SK-N-SH (cell line): ENCODE data around the gene NLRC5. TPM values are rescaled to one million over a fixed set of nuclear protein-coding genes. Genes with fewer than 3 reads are reported as not detected.

Experiments
- CTCF ChIA-PET: fragments of 300-600, 350-600 bp; formaldehyde crosslinking; extraction: SDS; loops from one replicate; lab custom pipeline; 2021; lab: Yijun Ruan, JAX
- POLR2A ChIA-PET: fragments of 350-600 bp; sonication (Branson Sonifier 250); formaldehyde crosslinking; extraction: SDS; loops from one replicate; lab custom pipeline; 2020; ENCODE audit warnings: antibody characterized with exemption, inconsistent platforms; lab: Yijun Ruan, JAX
- DNase-seq: peaks from one replicate; pipeline ENCODE4 v3.0.0; 2012
- H2AFZ ChIP-seq: fragments of 200-600 bp; sonication (generic); 2 replicates; pipeline ENCODE4 v1.8.1; 2016; ENCODE audit warnings: antibody characterized with exemption, mild to moderate bottlenecking, low read depth
- H3F3A ChIP-seq: fragments of 200-600 bp; sonication (generic); replicated peaks from 2 replicates; pipeline ENCODE3; 2016; ENCODE audit warnings: antibody characterized with exemption, mild to moderate bottlenecking; ENCODE audit not compliant: insufficient read depth
- H3K27ac ChIP-seq, 2 experiments: fragments of 200-500 bp in 1 of 2; fragments of 200-600 bp in 1 of 2; sonication (Bioruptor generic) in 1 of 2; sonication (generic), shearing (Covaris generic) in 1 of 2; 2 replicates each; pipeline versions ENCODE4 v1.5.1 to v1.6.1; 2014 to 2016; ENCODE audit warnings: low read depth in 2 of 2, inconsistent platforms in 1 of 2, low read length in 1 of 2, mild to moderate bottlenecking in 1 of 2, mixed read lengths in 1 of 2
- H3K27me3 ChIP-seq: fragments of 200-600 bp; sonication (generic), shearing (Covaris generic); 2 replicates; pipeline ENCODE4 v1.6.1; 2016; ENCODE audit warnings: mixed run types; ENCODE audit not compliant: insufficient read depth
- H3K36me3 ChIP-seq, 2 experiments: fragments of 200-500 bp in 1 of 2; fragments of 200-600 bp in 1 of 2; sonication (Bioruptor generic) in 1 of 2; sonication (generic) in 1 of 2; replicated peaks in 1 of 2; 2 replicates each; pipeline versions ENCODE3 to v1.5.1; 2014 to 2016; ENCODE audit warnings: low read length in 1 of 2, mild to moderate bottlenecking in 1 of 2; ENCODE audit not compliant: insufficient read depth in 2 of 2, control insufficient read depth in 1 of 2
- H3K4me1 ChIP-seq, 2 experiments: fragments of 200-500 bp in 1 of 2; fragments of 200-600 bp in 1 of 2; sonication (Bioruptor generic) in 1 of 2; sonication (generic), shearing (Covaris generic) in 1 of 2; 2 replicates each; pipeline versions ENCODE4 v1.5.1 to v1.6.1; 2014 to 2016; ENCODE audit warnings: low read depth in 1 of 2, low read length in 1 of 2, mixed run types in 1 of 2; ENCODE audit not compliant: insufficient read depth in 2 of 2, control insufficient read depth in 1 of 2
- H3K4me2 ChIP-seq: fragments of 200-600 bp; sonication (generic), shearing (Covaris generic); 2 replicates; pipeline ENCODE4 v1.6.1; 2017; ENCODE audit warnings: mixed run types
- H3K4me3 ChIP-seq, 2 experiments: fragments of 200-500 bp in 1 of 2; fragments of 200-600 bp in 1 of 2; sonication (Bioruptor generic) in 1 of 2; sonication (generic), shearing (Covaris generic) in 1 of 2; 2 replicates each; pipeline versions ENCODE4 v1.5.1 to v1.8.1; 2014 to 2016; ENCODE audit warnings: low read depth in 2 of 2, inconsistent platforms in 1 of 2, low read length in 1 of 2, mild to moderate bottlenecking in 1 of 2, mixed read lengths in 1 of 2, moderate library complexity in 1 of 2
- H3K79me2 ChIP-seq: fragments of 200-600 bp; sonication (generic); 2 replicates; pipeline ENCODE4 v1.8.1; 2017; ENCODE audit warnings: mild to moderate bottlenecking; ENCODE audit not compliant: insufficient read depth
- H3K9ac ChIP-seq: fragments of 200-600 bp; sonication (generic); 2 replicates; pipeline ENCODE4 v1.6.1; 2017; ENCODE audit warnings: mixed run types
- H3K9me2 ChIP-seq: fragments of 200-600 bp; sonication (generic); 2 replicates; pipeline ENCODE4 v1.6.1; 2017; ENCODE audit warnings: mixed run types
- H3K9me3 ChIP-seq: fragments of 200-600 bp; sonication (generic); 2 replicates; pipeline ENCODE4 v1.6.1; 2017; ENCODE audit warnings: mixed run types, mild to moderate bottlenecking, moderate library complexity
- H4K20me1 ChIP-seq: fragments of 200-600 bp; sonication (generic); 2 replicates; pipeline ENCODE4 v1.6.1; 2017; ENCODE audit warnings: mild to moderate bottlenecking, mixed run types; ENCODE audit not compliant: insufficient read depth
- CHD2 ChIP-seq: fragments of 150-350 bp; IDR thresholded peaks from 2 replicates; pipeline ENCODE4 v1.6.1; 2018; ENCODE audit warnings: low read length; ENCODE audit not compliant: partially characterized antibody
- ELF1 ChIP-seq: IDR thresholded peaks from 2 replicates; pipeline ENCODE4 v1.4.0; 2012
- EP300 ChIP-seq, 2 experiments: IDR thresholded peaks; 2 replicates each; pipeline versions ENCODE4 v1.4.0 to v1.6.1; 2012; ENCODE audit warnings: borderline replicate concordance in 1 of 2, low read depth in 1 of 2, low read length in 1 of 2
- EZH2phosphoT487 ChIP-seq: fragments of 200-600 bp; sonication (generic); IDR thresholded peaks from 2 replicates; pipeline ENCODE4 v1.6.1; 2017; ENCODE audit warnings: low read depth, mixed run types, mild to moderate bottlenecking, antibody characterized with exemption, moderate library complexity, borderline replicate concordance
- FOXJ3 ChIP-seq: sonication (generic); formaldehyde crosslinking; IDR thresholded peaks from 2 replicates; pipeline ENCODE4 v1.5.1; 2020; ENCODE audit warnings: mild to moderate bottlenecking, missing genetic modification reagents
- FOXM1 ChIP-seq: IDR thresholded peaks from 2 replicates; pipeline ENCODE4 v1.4.0; 2012; ENCODE audit warnings: low read depth, mild to moderate bottlenecking
- GABPA ChIP-seq: IDR thresholded peaks from 2 replicates; pipeline ENCODE4 v1.4.0; 2012; ENCODE audit warnings: low read depth, mild to moderate bottlenecking
- GATA2 ChIP-seq: sonication (generic); formaldehyde crosslinking; IDR thresholded peaks from 2 replicates; pipeline ENCODE4 v1.5.0; 2020; ENCODE audit warnings: mild to moderate bottlenecking, missing genetic modification reagents
- JUND ChIP-seq: IDR thresholded peaks from 2 replicates; pipeline ENCODE4 v1.4.0; 2012
- MXI1 ChIP-seq: IDR thresholded peaks from 2 replicates; pipeline ENCODE4 v1.6.1; 2012; ENCODE audit warnings: mild to moderate bottlenecking, low read depth, low read length, improper control_type of control experiment
- NRF1 ChIP-seq: IDR thresholded peaks from 2 replicates; pipeline ENCODE4 v1.6.1; 2012; ENCODE audit warnings: low read depth, mild to moderate bottlenecking, low read length
- PBX3 ChIP-seq: IDR thresholded peaks from 2 replicates; pipeline ENCODE4; 2012
- POLR2AphosphoS5 ChIP-seq: IDR thresholded peaks from 2 replicates; pipeline ENCODE4 v1.6.1; 2012; ENCODE audit warnings: low read depth, low read length
- RAD21 ChIP-seq: IDR thresholded peaks from 2 replicates; pipeline ENCODE4 v1.6.1; 2012; ENCODE audit warnings: mild to moderate bottlenecking, low read length
- RXRA ChIP-seq: IDR thresholded peaks from 2 replicates; pipeline ENCODE4 v1.4.0; 2012; ENCODE audit warnings: low read depth, mild to moderate bottlenecking, borderline replicate concordance
- SIN3A ChIP-seq: IDR thresholded peaks from 2 replicates; pipeline ENCODE4 v1.6.1; 2012; ENCODE audit warnings: low read depth, mild to moderate bottlenecking, low read length, moderate library complexity, borderline replicate concordance
- SMC3 ChIP-seq: IDR thresholded peaks from 2 replicates; pipeline ENCODE4 v1.6.1; 2012; ENCODE audit warnings: low read depth, low read length, improper control_type of control experiment
- TAF1 ChIP-seq: IDR thresholded peaks from 2 replicates; pipeline ENCODE4 v1.6.1; 2012; ENCODE audit warnings: low read depth, mild to moderate bottlenecking, low read length, moderate library complexity, borderline replicate concordance
- TEAD4 ChIP-seq: IDR thresholded peaks from 2 replicates; pipeline ENCODE4 v1.4.0; 2012; ENCODE audit warnings: mild to moderate bottlenecking, borderline replicate concordance; ENCODE audit not compliant: insufficient read depth
- USF1 ChIP-seq: IDR thresholded peaks from 2 replicates; pipeline ENCODE4 v1.4.0; 2012; ENCODE audit warnings: low read depth, borderline replicate concordance
- YY1 ChIP-seq: IDR thresholded peaks from 2 replicates; pipeline ENCODE4 v1.4.0; 2012; ENCODE audit warnings: low read depth, mild to moderate bottlenecking
- WGBS: methylation state at CpG from one replicate; pipeline ENCODE4 v1.1.6; 2017; ENCODE audit warnings: low lambda C conversion rate; 5-methylcytosine and 5-hydroxymethylcytosine counted together
- polyA plus RNA-seq, 3 experiments: library from polyadenylated mRNA; depleted of rRNA; stranded (reverse); fragments of >200 nt; gene quantifications; 2 replicates each; pipeline ENCODE4 v1.2.3, GENCODE V29; 2012
- TF ChIP-seq, protein P1 (sequence below): IDR thresholded peaks from 2 replicates; pipeline ENCODE4 v1.4.0; 2012; ENCODE audit warnings: low read depth
- TF ChIP-seq, protein P2 (sequence below): fragments of 200-600 bp; sonication (generic); IDR thresholded peaks from 2 replicates; pipeline ENCODE4 v1.6.1; 2017; ENCODE audit warnings: antibody characterized with exemption, mild to moderate bottlenecking, moderate library complexity

NLRC5 gene
- polyA plus RNA-seq, 1 of the 3 experiments (the other 2 are of a cell fraction): 6.5 TPM

GRCh38 chr16:57093666-57094564 lies 104.6 kb downstream of the NLRC5 start:
- no peak for DNase-seq
- Histone ChIP-seq H3K79me2 (peaks cover 18% of the 10 kb centered on the region; the same call in 1 of the 2 replicates), H3K27me3 (no peaks in the 10 kb centered on the region), H3K4me3 (peak overlapping the region; percentile 70 to 75), H3K36me3 (peaks cover 0 to 4% of the 10 kb centered on the region in 2 experiments), H3K9ac (peak overlapping the region; percentile 63), H3K27ac (no peak overlapping the region), H3K9me2 (no peaks in the 10 kb centered on the region), H3F3A (peaks cover 4% of the 10 kb centered on the region), H3K4me1 (peaks cover 12 to 25% of the 10 kb centered on the region in 2 experiments; a peak in 1 of 4 replicates), H3K4me2 (peak overlapping the region; percentile 92), H2AFZ (no peak overlapping the region), H4K20me1 (0 out of 2 replicates have a peak, but pooled peaks cover 8% of the 10 kb centered on the region), H3K9me3 (no peaks in the 10 kb centered on the region)
- WGBS: 94% methylated on average over 14 of the region's 18 CpGs
- ChIA-PET POLR2A (interaction anchor here (0.6 to 3.0 kb wide), 4 partner anchors 9 to 429 kb away, joined by 3 to 15 read pairs (median 5); partner anchors contain the start of genes PSME3IP1 and RSPRY1), CTCF (interaction anchor here (0.6 to 3.7 kb wide), 28 partner anchors 10 to 324 kb away, joined by 3 to 67 read pairs (median 6); partner anchors contain the start of gene RSPRY1)
- TF ChIP-seq SIN3A (no peak), EZH2phosphoT487 (no peak), ELF1 (no peak), TEAD4 (no peak), MXI1 (no peak), FOXM1 (no peak), JUND (no peak), EP300 (IDR thresholded peaks at IDR 0.05; ENCODE audit: borderline replicate concordance in 1 of 2, low read depth in 1 of 2, low read length in 1 of 2) (no peak), NRF1 (no peak), FOXJ3 (CRISPR knock-in tag) (no peak), SMC3 (no peak), POLR2AphosphoS5 (no peak), GABPA (no peak), YY1 (no peak), PBX3 (no peak)
- TF ChIP-seq, protein P1, sequence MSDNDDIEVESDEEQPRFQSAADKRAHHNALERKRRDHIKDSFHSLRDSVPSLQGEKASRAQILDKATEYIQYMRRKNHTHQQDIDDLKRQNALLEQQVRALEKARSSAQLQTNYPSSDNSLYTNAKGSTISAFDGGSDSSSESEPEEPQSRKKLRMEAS: no peak

- peaks cover 4% of the 10 kb centered on the region for H3F3A ChIP-seq
- ChIA-PET POLR2A (interaction anchor here (0.6 kb wide), 1 partner anchor 428 kb away, joined by 4 read pairs; no protein-coding TSS in a partner anchor), CTCF (interaction anchor here (1.7 to 3.7 kb wide), 2 partner anchors 11 to 50 kb away, joined by 3 to 34 read pairs; no protein-coding TSS in a partner anchor)
- peaks cover 12 to 25% of the 10 kb centered on the region in 2 experiments; a peak in 1 of 4 replicates for H3K4me1 ChIP-seq
- no peaks in the 10 kb centered on the region for H3K9me2 ChIP-seq
- no peak overlapping the region for H3K4me2 ChIP-seq
- H3K27ac ChIP-seq: no peak overlapping the region
- no peak for TF ChIP-seq RXRA
- TF ChIP-seq JUND: no peak
- no peak for TF ChIP-seq TAF1
- no peak for TF ChIP-seq FOXM1
- TF ChIP-seq USF1: no peak
- no peak for TF ChIP-seq RAD21
- no peak for TF ChIP-seq POLR2AphosphoS5
- no peak for TF ChIP-seq EP300 (IDR thresholded peaks at IDR 0.05; ENCODE audit: borderline replicate concordance in 1 of 2, low read depth in 1 of 2, low read length in 1 of 2)
- TF ChIP-seq CHD2: no peak
- TF ChIP-seq SIN3A: no peak
- TF ChIP-seq EZH2phosphoT487: no peak
- no peak for TF ChIP-seq SMC3
- no peak for TF ChIP-seq GATA2
- TF ChIP-seq, protein P2, sequence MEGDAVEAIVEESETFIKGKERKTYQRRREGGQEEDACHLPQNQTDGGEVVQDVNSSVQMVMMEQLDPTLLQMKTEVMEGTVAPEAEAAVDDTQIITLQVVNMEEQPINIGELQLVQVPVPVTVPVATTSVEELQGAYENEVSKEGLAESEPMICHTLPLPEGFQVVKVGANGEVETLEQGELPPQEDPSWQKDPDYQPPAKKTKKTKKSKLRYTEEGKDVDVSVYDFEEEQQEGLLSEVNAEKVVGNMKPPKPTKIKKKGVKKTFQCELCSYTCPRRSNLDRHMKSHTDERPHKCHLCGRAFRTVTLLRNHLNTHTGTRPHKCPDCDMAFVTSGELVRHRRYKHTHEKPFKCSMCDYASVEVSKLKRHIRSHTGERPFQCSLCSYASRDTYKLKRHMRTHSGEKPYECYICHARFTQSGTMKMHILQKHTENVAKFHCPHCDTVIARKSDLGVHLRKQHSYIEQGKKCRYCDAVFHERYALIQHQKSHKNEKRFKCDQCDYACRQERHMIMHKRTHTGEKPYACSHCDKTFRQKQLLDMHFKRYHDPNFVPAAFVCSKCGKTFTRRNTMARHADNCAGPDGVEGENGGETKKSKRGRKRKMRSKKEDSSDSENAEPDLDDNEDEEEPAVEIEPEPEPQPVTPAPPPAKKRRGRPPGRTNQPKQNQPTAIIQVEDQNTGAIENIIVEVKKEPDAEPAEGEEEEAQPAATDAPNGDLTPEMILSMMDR: no peak
- TF ChIP-seq, all 33 proteins: peak for 0
- H3K4me3 ChIP-seq: no peak overlapping the region
- H3K9ac ChIP-seq: no peak overlapping the region
- H4K20me1 ChIP-seq: 0 out of 2 replicates have a peak, but pooled peaks cover 9% of the 10 kb centered on the region
- H2AFZ ChIP-seq: no peak overlapping the region
- H3K36me3 ChIP-seq: peaks cover 0 to 4% of the 10 kb centered on the region in 2 experiments
- H3K79me2 ChIP-seq: peaks cover 20% of the 10 kb centered on the region; the same call in 1 of the 2 replicates
- DNase-seq: no peak
- H3K9me3 ChIP-seq: no peaks in the 10 kb centered on the region
- H3K27me3 ChIP-seq: no peaks in the 10 kb centered on the region
- 40% methylated on average over 1 of the region's 5 CpGs for WGBS
These were observed 105.6 kb downstream of the NLRC5 start for GRCh38 chr16:57094911-57095310.
